HCT116 (cell line): ENCODE measurements around the gene TSPAN5. TPM values are rescaled to one million over a fixed set of nuclear protein-coding genes. Genes with fewer than 3 reads are reported as not detected.
A peak's percentile ranks its signal among the peaks of the same experiment; 100 is the strongest.

Experiments used
- ATAC-seq: fragments of 200-7000 bp; cut with Tn5 transposase; 2 replicates; pipeline ENCODE4 v1.9.1; 2020; ENCODE audit warnings: mild to moderate bottlenecking, moderate library complexity
- BruUV-seq: library from RNA; stranded (reverse); fragments of 400-500 nt; replicated peaks from 2 replicates; lab custom pipeline; 2021; lab: Mats Ljungman, UMichigan
- CTCF ChIA-PET: fragments of 300-600 bp; sonication (Branson Sonifier 250); formaldehyde crosslinking; loops from one replicate; lab custom pipeline; 2021; ENCODE audit warnings: antibody characterized with exemption; lab: Charles Lee
- POLR2A ChIA-PET: fragments of 300-600, 350-600 bp; sonication (Branson Sonifier 250); formaldehyde crosslinking; loops from one replicate; lab custom pipeline; 2021; ENCODE audit warnings: antibody characterized with exemption; lab: Charles Lee
- RAD21 ChIA-PET, 2 experiments: fragments of 300-600 bp; sonication (Branson Sonifier 250); formaldehyde crosslinking; loops; one replicate each; lab custom pipeline; 2023; ENCODE audit warnings: low total read pairs in 2 of 2; ENCODE audit not compliant: uncharacterized antibody in 2 of 2, unreplicated experiment in 2 of 2, low non-redundant PET in 1 of 2; lab: Charles Lee
- DNase-seq: peaks from one replicate; pipeline ENCODE4 v3.0.0-alpha.2; 2010; ENCODE audit warnings: low read depth, low spot score
- H2AFZ ChIP-seq: fragments of 200-600 bp; shearing (Covaris generic), sonication (generic); 2 replicates; pipeline ENCODE4 v1.6.1; 2017; ENCODE audit warnings: low read depth, mixed run types, mixed read lengths, antibody characterized with exemption, low read length; ENCODE audit not compliant: poor library complexity, severe bottlenecking
- H3K27ac ChIP-seq: 2 replicates; pipeline ENCODE4 v1.5.1; 2012; ENCODE audit warnings: low read depth, low read length
- H3K27me3 ChIP-seq: fragments of 200-600 bp; sonication (generic); 2 replicates; pipeline ENCODE4 v1.6.1; 2016; ENCODE audit warnings: mixed run types, low read length, mixed read lengths; ENCODE audit not compliant: insufficient read depth
- H3K36me3 ChIP-seq, 2 experiments: fragments of 200-500 bp in 1 of 2; fragments of 200-600 bp in 1 of 2; sonication (Bioruptor generic) in 1 of 2; sonication (generic) in 1 of 2; 2 replicates each; pipeline versions ENCODE4 v1.5.1 to v1.6.1; 2014 to 2016; ENCODE audit warnings: low read length in 2 of 2, inconsistent platforms in 1 of 2, mixed read lengths in 1 of 2, mixed run types in 1 of 2; ENCODE audit not compliant: insufficient read depth in 2 of 2, control insufficient read depth in 1 of 2
- H3K4me1 ChIP-seq, 2 experiments: fragments of 200-600 bp in 1 of 2; sonication (generic) in 1 of 2; 2 replicates each; pipeline versions ENCODE4 v1.5.1 to v1.6.1; 2012 to 2017; ENCODE audit warnings: low read length in 2 of 2, inconsistent platforms in 1 of 2, mild to moderate bottlenecking in 1 of 2, mixed read lengths in 1 of 2, mixed run types in 1 of 2, moderate library complexity in 1 of 2; ENCODE audit not compliant: insufficient read depth in 2 of 2, control insufficient read depth in 1 of 2
- H3K4me2 ChIP-seq: fragments of 200-600 bp; sonication (generic); 2 replicates; pipeline ENCODE4 v1.6.1; 2017; ENCODE audit warnings: mixed run types, low read length, mixed read lengths
- H3K4me3 ChIP-seq, 2 experiments: fragments of 200-600 bp in 1 of 2; sonication (generic) in 1 of 2; replicated peaks in 1 of 2; 2 replicates each; pipeline ENCODE4 v1.5.1; 2011 to 2016; ENCODE audit warnings: low read length in 2 of 2, control low read depth in 1 of 2, low read depth in 1 of 2, mild to moderate bottlenecking in 1 of 2, mixed read lengths in 1 of 2, mixed run types in 1 of 2
- H3K79me2 ChIP-seq: fragments of 200-600 bp; sonication (generic); 2 replicates; pipeline ENCODE4 v1.6.1; 2017; ENCODE audit warnings: mild to moderate bottlenecking, mixed run types, low read length, moderate library complexity, mixed read lengths; ENCODE audit not compliant: insufficient read depth
- H3K9ac ChIP-seq: fragments of 200-600 bp; sonication (generic); 2 replicates; pipeline ENCODE4 v1.6.1; 2016; ENCODE audit warnings: low read length, mixed read lengths
- H3K9me2 ChIP-seq: fragments of 200-600 bp; sonication (generic), shearing (Covaris generic); 2 replicates; pipeline ENCODE4 v1.6.1; 2017; ENCODE audit warnings: mixed run types, mild to moderate bottlenecking, moderate library complexity; ENCODE audit not compliant: insufficient read depth
- H3K9me3 ChIP-seq, 2 experiments: fragments of 200-500 bp in 1 of 2; fragments of 200-600 bp in 1 of 2; sonication (Bioruptor generic) in 1 of 2; sonication (generic) in 1 of 2; 2 replicates each; pipeline ENCODE4 v1.6.1; 2014 to 2017; ENCODE audit warnings: low read length in 2 of 2, mixed read lengths in 2 of 2, inconsistent platforms in 1 of 2, low read depth in 1 of 2, mild to moderate bottlenecking in 1 of 2, mixed run types in 1 of 2, moderate library complexity in 1 of 2; ENCODE audit not compliant: control insufficient read depth in 1 of 2, insufficient read depth in 1 of 2
- H4K20me1 ChIP-seq: fragments of 200-600 bp; sonication (generic), shearing (Covaris generic); 2 replicates; pipeline ENCODE4 v1.6.1; 2017; ENCODE audit warnings: mixed run types, mild to moderate bottlenecking, moderate library complexity; ENCODE audit not compliant: insufficient read depth
- ELF1 ChIP-seq: IDR thresholded peaks from 2 replicates; pipeline ENCODE4 v1.6.1; 2012; ENCODE audit warnings: low read depth, borderline replicate concordance
- EZH2phosphoT487 ChIP-seq: fragments of 200-600 bp; IDR thresholded peaks from 2 replicates; pipeline ENCODE4 v1.6.1; 2018; ENCODE audit warnings: antibody characterized with exemption, borderline replicate concordance
- FOSL1 ChIP-seq: IDR thresholded peaks from 2 replicates; pipeline ENCODE4 v1.6.1; 2012; ENCODE audit warnings: low read depth
- JUND ChIP-seq: IDR thresholded peaks from 2 replicates; pipeline ENCODE4 v1.6.1; 2012
- POLR2A ChIP-seq: IDR thresholded peaks from 2 replicates; pipeline ENCODE4 v1.7.0; 2011; ENCODE audit warnings: borderline replicate concordance; ENCODE audit not compliant: insufficient read depth, insufficient read length; ENCODE audit errors: extremely low read depth
- SIN3A ChIP-seq: IDR thresholded peaks from 2 replicates; pipeline ENCODE4 v1.6.1; 2012; ENCODE audit warnings: low read depth
- SP1 ChIP-seq: IDR thresholded peaks from 2 replicates; pipeline ENCODE4 v1.6.1; 2012; ENCODE audit warnings: low read depth
- ZBTB33 ChIP-seq: IDR thresholded peaks from 2 replicates; pipeline ENCODE4 v1.6.1; 2011; ENCODE audit warnings: mild to moderate bottlenecking, low read length, moderate library complexity; ENCODE audit not compliant: insufficient replicate concordance; ENCODE audit errors: extremely low read depth
- ZFX ChIP-seq: fragments of 450-650 bp; IDR thresholded peaks from 2 replicates; pipeline ENCODE4 v1.6.1; 2017
- intact Hi-C: fragments of 100-400 bp; cut with micrococcal nuclease; formaldehyde crosslinking; loops from 2 replicates; pipeline ENCODE4 v1.10.0; 2022
- total RNA-seq: library from RNA; stranded (reverse); gene quantifications from one replicate; pipeline ENCODE4 v1.2.1, GENCODE V29; 2021; ENCODE audit not compliant: unreplicated experiment
- TF ChIP-seq, protein P1 (sequence below): IDR thresholded peaks from 2 replicates; pipeline ENCODE4 v1.6.1; 2012; ENCODE audit warnings: low read depth
- TF ChIP-seq, protein P2 (sequence below): IDR thresholded peaks from 2 replicates; pipeline ENCODE4 v1.6.1; 2012
- TF ChIP-seq, protein P3 (sequence below): IDR thresholded peaks from 2 replicates; pipeline ENCODE4 v1.6.1; 2012

TSPAN5 gene
- total RNA-seq, 1 experiment from 2014 or later: 56.8 TPM

DNA sequence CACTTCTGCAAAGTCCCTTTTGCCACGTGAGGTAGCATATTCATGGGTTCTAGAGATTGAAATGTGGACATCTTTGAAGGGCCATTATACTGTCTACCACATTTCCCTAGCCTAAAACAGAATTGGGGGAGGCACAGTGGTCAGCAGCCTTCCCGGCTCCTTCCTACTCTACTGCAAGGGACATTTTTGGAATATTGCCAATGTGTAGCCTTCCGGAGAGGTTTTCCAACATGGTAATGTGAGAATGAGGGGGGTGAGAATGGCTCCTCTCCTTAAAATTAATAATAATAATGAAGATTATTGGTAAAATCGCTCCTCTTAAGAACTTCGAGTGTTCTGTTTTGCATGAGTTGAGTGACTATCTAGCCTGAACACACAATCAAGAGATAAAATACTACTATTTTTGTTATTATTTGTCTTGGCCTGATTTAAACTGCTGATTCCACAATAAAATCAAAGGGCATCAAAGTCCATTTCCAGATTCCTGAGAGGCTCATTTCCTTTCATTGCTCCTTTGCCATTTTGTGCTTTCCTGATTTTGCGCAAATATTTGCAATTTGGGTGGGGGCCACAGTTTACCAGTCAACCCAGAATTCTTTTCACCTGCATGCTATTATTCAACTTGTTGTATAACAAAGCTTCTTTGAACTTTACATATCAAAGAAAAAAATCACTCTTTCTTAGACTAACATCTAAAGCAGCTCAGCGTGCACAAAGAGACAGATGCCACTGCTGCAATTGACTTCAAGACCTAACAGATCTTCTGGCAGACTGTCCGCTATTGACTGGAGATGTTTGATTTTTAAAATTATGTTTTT is 27.0 kb upstream of the TSPAN5 start (continued):
- TF ChIP-seq, protein P1, sequence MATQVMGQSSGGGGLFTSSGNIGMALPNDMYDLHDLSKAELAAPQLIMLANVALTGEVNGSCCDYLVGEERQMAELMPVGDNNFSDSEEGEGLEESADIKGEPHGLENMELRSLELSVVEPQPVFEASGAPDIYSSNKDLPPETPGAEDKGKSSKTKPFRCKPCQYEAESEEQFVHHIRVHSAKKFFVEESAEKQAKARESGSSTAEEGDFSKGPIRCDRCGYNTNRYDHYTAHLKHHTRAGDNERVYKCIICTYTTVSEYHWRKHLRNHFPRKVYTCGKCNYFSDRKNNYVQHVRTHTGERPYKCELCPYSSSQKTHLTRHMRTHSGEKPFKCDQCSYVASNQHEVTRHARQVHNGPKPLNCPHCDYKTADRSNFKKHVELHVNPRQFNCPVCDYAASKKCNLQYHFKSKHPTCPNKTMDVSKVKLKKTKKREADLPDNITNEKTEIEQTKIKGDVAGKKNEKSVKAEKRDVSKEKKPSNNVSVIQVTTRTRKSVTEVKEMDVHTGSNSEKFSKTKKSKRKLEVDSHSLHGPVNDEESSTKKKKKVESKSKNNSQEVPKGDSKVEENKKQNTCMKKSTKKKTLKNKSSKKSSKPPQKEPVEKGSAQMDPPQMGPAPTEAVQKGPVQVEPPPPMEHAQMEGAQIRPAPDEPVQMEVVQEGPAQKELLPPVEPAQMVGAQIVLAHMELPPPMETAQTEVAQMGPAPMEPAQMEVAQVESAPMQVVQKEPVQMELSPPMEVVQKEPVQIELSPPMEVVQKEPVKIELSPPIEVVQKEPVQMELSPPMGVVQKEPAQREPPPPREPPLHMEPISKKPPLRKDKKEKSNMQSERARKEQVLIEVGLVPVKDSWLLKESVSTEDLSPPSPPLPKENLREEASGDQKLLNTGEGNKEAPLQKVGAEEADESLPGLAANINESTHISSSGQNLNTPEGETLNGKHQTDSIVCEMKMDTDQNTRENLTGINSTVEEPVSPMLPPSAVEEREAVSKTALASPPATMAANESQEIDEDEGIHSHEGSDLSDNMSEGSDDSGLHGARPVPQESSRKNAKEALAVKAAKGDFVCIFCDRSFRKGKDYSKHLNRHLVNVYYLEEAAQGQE: no peak

- Histone ChIP-seq H3K4me2 (no peak overlapping the region), H3K4me1 (peaks cover under 1 to 10% of the 10 kb centered on the region in 2 experiments; a peak in 3 of 4 replicates), H3K79me2 (no peaks in the 10 kb centered on the region), H3K9ac (no peak overlapping the region), H3K9me2 (0 out of 2 replicates have a peak, but pooled peaks cover 3% of the 10 kb centered on the region), H3K4me3 (no peak overlapping the region), H3K36me3 (no peaks in the 10 kb centered on the region), H2AFZ (peak overlapping the region; percentile 24), H4K20me1 (no peaks in the 10 kb centered on the region), H3K27me3 (no peaks in the 10 kb centered on the region), H3K9me3 (no peaks in the 10 kb centered on the region), H3K27ac (no peak overlapping the region)
- intact Hi-C loops: no loop called here
- ChIA-PET CTCF (no interaction called here), POLR2A (no interaction called here), RAD21 (no interaction called here)
- no peak for DNase-seq
- ATAC-seq: no peak
- TF ChIP-seq FOSL1: no peak
- TF ChIP-seq, protein P2, sequence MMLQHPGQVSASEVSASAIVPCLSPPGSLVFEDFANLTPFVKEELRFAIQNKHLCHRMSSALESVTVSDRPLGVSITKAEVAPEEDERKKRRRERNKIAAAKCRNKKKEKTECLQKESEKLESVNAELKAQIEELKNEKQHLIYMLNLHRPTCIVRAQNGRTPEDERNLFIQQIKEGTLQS: no peak
- no peak for TF ChIP-seq ZBTB33
- no peak for TF ChIP-seq EZH2phosphoT487
- no peak for TF ChIP-seq SP1
- no peak for TF ChIP-seq JUND
- no peak for TF ChIP-seq POLR2A
- TF ChIP-seq ZFX: no peak
- TF ChIP-seq, protein P1: no peak
- TF ChIP-seq, protein P3, sequence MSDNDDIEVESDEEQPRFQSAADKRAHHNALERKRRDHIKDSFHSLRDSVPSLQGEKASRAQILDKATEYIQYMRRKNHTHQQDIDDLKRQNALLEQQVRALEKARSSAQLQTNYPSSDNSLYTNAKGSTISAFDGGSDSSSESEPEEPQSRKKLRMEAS: no peak
- TF ChIP-seq SIN3A: no peak
- TF ChIP-seq ELF1: no peak
- BruUV-seq: no TSS peak
Measured at GRCh38 chr4:98682719-98683118, 24.3 kb upstream of the TSPAN5 start.
